SK-N-SH (cell line): ENCODE results near the gene ATXN7L2.

Experiments used
- CTCF ChIP-seq: fragments of 200-600 bp; sonication (generic); IDR thresholded peaks from 2 replicates; pipeline ENCODE4 v1.6.1; 2017; ENCODE audit warnings: antibody characterized with exemption, mild to moderate bottlenecking, moderate library complexity
- FOXJ3 ChIP-seq: sonication (generic); formaldehyde crosslinking; IDR thresholded peaks from 2 replicates; pipeline ENCODE4 v1.5.1; 2020; ENCODE audit warnings: mild to moderate bottlenecking, missing genetic modification reagents
- GABPA ChIP-seq: IDR thresholded peaks from 2 replicates; pipeline ENCODE4 v1.4.0; 2012; ENCODE audit warnings: low read depth, mild to moderate bottlenecking
- POLR2AphosphoS5 ChIP-seq: IDR thresholded peaks from 2 replicates; pipeline ENCODE4 v1.6.1; 2012; ENCODE audit warnings: low read depth, low read length
- RCOR1 ChIP-seq: fragments of 150-350 bp; IDR thresholded peaks from 2 replicates; pipeline ENCODE4 v1.6.1; 2017; ENCODE audit warnings: antibody characterized with exemption, low read length
- RFX5 ChIP-seq: IDR thresholded peaks from 2 replicates; pipeline ENCODE4 v1.6.1; 2012; ENCODE audit warnings: mild to moderate bottlenecking, improper control_type of control experiment, low read length
- TCF12 ChIP-seq: IDR thresholded peaks from 2 replicates; pipeline ENCODE4 v1.4.0; 2012
- USF1 ChIP-seq: IDR thresholded peaks from 2 replicates; pipeline ENCODE4 v1.4.0; 2012; ENCODE audit warnings: low read depth, borderline replicate concordance
- TF ChIP-seq, protein P1 (sequence below): IDR thresholded peaks from 2 replicates; pipeline ENCODE4 v1.6.1; 2012; ENCODE audit warnings: mild to moderate bottlenecking, low read depth, low read length, moderate library complexity

DNA sequence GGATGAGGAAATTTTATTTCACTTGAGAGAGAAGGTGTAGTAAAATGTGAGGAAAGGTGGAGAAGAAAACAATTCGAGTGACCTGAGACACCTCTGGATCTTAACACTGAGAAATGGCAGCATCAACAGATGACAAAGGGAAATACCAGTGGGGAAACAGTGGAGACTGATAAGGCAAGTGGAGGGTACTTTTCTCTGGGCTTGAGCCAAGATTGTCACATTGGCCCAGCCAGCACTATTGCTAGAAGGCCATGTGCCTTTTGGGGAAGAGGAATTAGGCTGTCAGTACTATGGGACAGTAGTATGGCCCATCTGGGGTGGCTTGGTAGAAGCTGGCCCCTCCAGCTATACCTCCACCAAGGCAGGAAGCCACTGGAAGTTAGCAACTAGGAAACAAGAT lies 9.0 kb upstream of the ATXN7L2 start:
- TF ChIP-seq CTCF (no peak), RFX5 (no peak), POLR2AphosphoS5 (no peak), USF1 (no peak), TCF12 (no peak), RCOR1 (no peak), GABPA (no peak), FOXJ3 (CRISPR knock-in tag) (no peak)
- TF ChIP-seq, protein P1, sequence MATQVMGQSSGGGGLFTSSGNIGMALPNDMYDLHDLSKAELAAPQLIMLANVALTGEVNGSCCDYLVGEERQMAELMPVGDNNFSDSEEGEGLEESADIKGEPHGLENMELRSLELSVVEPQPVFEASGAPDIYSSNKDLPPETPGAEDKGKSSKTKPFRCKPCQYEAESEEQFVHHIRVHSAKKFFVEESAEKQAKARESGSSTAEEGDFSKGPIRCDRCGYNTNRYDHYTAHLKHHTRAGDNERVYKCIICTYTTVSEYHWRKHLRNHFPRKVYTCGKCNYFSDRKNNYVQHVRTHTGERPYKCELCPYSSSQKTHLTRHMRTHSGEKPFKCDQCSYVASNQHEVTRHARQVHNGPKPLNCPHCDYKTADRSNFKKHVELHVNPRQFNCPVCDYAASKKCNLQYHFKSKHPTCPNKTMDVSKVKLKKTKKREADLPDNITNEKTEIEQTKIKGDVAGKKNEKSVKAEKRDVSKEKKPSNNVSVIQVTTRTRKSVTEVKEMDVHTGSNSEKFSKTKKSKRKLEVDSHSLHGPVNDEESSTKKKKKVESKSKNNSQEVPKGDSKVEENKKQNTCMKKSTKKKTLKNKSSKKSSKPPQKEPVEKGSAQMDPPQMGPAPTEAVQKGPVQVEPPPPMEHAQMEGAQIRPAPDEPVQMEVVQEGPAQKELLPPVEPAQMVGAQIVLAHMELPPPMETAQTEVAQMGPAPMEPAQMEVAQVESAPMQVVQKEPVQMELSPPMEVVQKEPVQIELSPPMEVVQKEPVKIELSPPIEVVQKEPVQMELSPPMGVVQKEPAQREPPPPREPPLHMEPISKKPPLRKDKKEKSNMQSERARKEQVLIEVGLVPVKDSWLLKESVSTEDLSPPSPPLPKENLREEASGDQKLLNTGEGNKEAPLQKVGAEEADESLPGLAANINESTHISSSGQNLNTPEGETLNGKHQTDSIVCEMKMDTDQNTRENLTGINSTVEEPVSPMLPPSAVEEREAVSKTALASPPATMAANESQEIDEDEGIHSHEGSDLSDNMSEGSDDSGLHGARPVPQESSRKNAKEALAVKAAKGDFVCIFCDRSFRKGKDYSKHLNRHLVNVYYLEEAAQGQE: no peak
